Osteoblast (primary cell): ENCODE measurements around the gene ALOXE3. TPM values are rescaled to one million over a fixed set of nuclear protein-coding genes. Genes with fewer than 3 reads are reported as not detected.

Experiments used
- DNase-seq: peaks from one replicate; pipeline ENCODE4 v3.0.0; 2011; ENCODE audit warnings: low spot score, mixed read lengths; ENCODE audit not compliant: insufficient read length; ENCODE audit errors: missing footprints
- H2AFZ ChIP-seq: 2 replicates; pipeline ENCODE4 v1.6.0; 2011; ENCODE audit warnings: mild to moderate bottlenecking, low read length
- H3K27ac ChIP-seq: 2 replicates; pipeline ENCODE4 v1.5.1; 2011; ENCODE audit warnings: mild to moderate bottlenecking, low read depth, low read length, moderate library complexity
- H3K27me3 ChIP-seq: 2 replicates; pipeline ENCODE4 v1.6.0; 2012; ENCODE audit warnings: mild to moderate bottlenecking, control low read depth, inconsistent platforms, low read length, moderate library complexity; ENCODE audit not compliant: insufficient read depth
- H3K36me3 ChIP-seq: 2 replicates; pipeline ENCODE4 v1.5.1; 2011; ENCODE audit warnings: mild to moderate bottlenecking, low read length, control low read depth, moderate library complexity; ENCODE audit not compliant: insufficient read depth
- H3K4me1 ChIP-seq: 2 replicates; pipeline ENCODE4 v1.5.1; 2011; ENCODE audit warnings: mild to moderate bottlenecking, low read length, control low read depth, moderate library complexity; ENCODE audit not compliant: insufficient read depth
- H3K4me2 ChIP-seq: 2 replicates; pipeline ENCODE4 v1.6.0; 2011; ENCODE audit warnings: mild to moderate bottlenecking, low read length; ENCODE audit not compliant: insufficient read depth
- H3K4me3 ChIP-seq: fragments of 200-600 bp; sonication (generic); 3 replicates; pipeline ENCODE4 v1.5.1; 2012; ENCODE audit warnings: mild to moderate bottlenecking, low read length, inconsistent platforms; ENCODE audit not compliant: insufficient read depth
- H3K79me2 ChIP-seq: 2 replicates; pipeline ENCODE4 v1.6.0; 2012; ENCODE audit warnings: mild to moderate bottlenecking, low read length, control low read depth, inconsistent platforms; ENCODE audit not compliant: insufficient read depth
- H3K9me3 ChIP-seq: 2 replicates; pipeline ENCODE4 v1.5.1; 2011; ENCODE audit warnings: low read depth, low read length, control low read depth
- H4K20me1 ChIP-seq: 2 replicates; pipeline ENCODE4 v1.6.0; 2012; ENCODE audit warnings: mild to moderate bottlenecking, low read length, control low read depth; ENCODE audit not compliant: insufficient read depth
- CTCF ChIP-seq: IDR thresholded peaks from 2 replicates; pipeline ENCODE4 v1.5.1; 2011; ENCODE audit warnings: mild to moderate bottlenecking, low read depth, low read length, moderate library complexity; ENCODE audit errors: extremely low read depth
- total RNA-seq: library from RNA; depleted of rRNA; stranded (reverse); fragments of >200 nt; gene quantifications from 2 replicates; pipeline ENCODE4 v1.2.3, GENCODE V29; 2012

Gene ALOXE3
- total RNA-seq, 1 donor = not detected

GRCh38 chr17:8143581-8144400, 25.5 kb upstream of the ALOXE3 start:
- peaks cover 5% of the 10 kb centered on the region for H3K4me1 ChIP-seq
- no peak overlapping the region for H3K4me2 ChIP-seq
- H3K9me3 ChIP-seq = no peaks in the 10 kb centered on the region
- H3K27ac ChIP-seq = no peak overlapping the region
- no peak for TF ChIP-seq CTCF
- H3K4me3 ChIP-seq = no peak overlapping the region
- DNase-seq = peak; percentile 43
- no peaks in the 10 kb centered on the region for H3K79me2 ChIP-seq
- peaks cover 26% of the 10 kb centered on the region for H4K20me1 ChIP-seq
- H3K27me3 ChIP-seq = no peaks in the 10 kb centered on the region
- H2AFZ ChIP-seq = no peak overlapping the region
- H3K36me3 ChIP-seq = peaks cover 79% of the 10 kb centered on the region

GRCh38 chr17:8142887-8143580, 24.7 kb upstream of the ALOXE3 start:
- no peak overlapping the region for H3K4me2 ChIP-seq
- no peak overlapping the region for H3K27ac ChIP-seq
- TF ChIP-seq CTCF = no peak
- peak; percentile 56 for DNase-seq
- no peaks in the 10 kb centered on the region for H3K27me3 ChIP-seq
- no peaks in the 10 kb centered on the region for H3K9me3 ChIP-seq
- no peak overlapping the region for H3K4me3 ChIP-seq
- peaks cover 10% of the 10 kb centered on the region for H3K4me1 ChIP-seq
- peaks cover 72% of the 10 kb centered on the region for H3K36me3 ChIP-seq
- peaks cover 21% of the 10 kb centered on the region for H4K20me1 ChIP-seq
- H3K79me2 ChIP-seq = no peaks in the 10 kb centered on the region
- no peak overlapping the region for H2AFZ ChIP-seq

GRCh38 chr17:8142158-8142886, 24.0 kb upstream of the ALOXE3 start:
- peak; percentile 44 for DNase-seq
- Histone ChIP-seq H2AFZ (no peak overlapping the region), H3K4me1 (peaks cover 14% of the 10 kb centered on the region), H3K27ac (no peak overlapping the region), H3K4me3 (no peak overlapping the region), H3K9me3 (no peaks in the 10 kb centered on the region), H3K4me2 (no peak overlapping the region), H3K27me3 (no peaks in the 10 kb centered on the region), H4K20me1 (peaks cover 18% of the 10 kb centered on the region), H3K79me2 (no peaks in the 10 kb centered on the region), H3K36me3 (peaks cover 65% of the 10 kb centered on the region)
- no peak for TF ChIP-seq CTCF
